HG02610 (cell line): ENCODE measurements around the gene JARID2.

Experiments used
- ATAC-seq: cut with Tn5 transposase; IDR thresholded peaks from one replicate; pipeline ENCODE4 v1.9.1; 2021; ENCODE audit warnings: mild to moderate bottlenecking, moderate library complexity; ENCODE audit not compliant: unreplicated experiment

The JARID2 gene

GRCh38 chr6:15368873-15369272 lies 123.0 kb downstream of the JARID2 start:
- ATAC-seq: no peak

- no peak for ATAC-seq
Measured at GRCh38 chr6:15369838-15370237, 124.0 kb downstream of the JARID2 start.

- no peak for ATAC-seq
Measured at GRCh38 chr6:15370733-15371671, 125.1 kb downstream of the JARID2 start.

- ATAC-seq: no peak
Measured at GRCh38 chr6:15372932-15373331, 127.1 kb downstream of the JARID2 start.

- ATAC-seq: no peak
Measured at GRCh38 chr6:15374119-15374518, 128.2 kb downstream of the JARID2 start.

GRCh38 chr6:15375018-15375417 lies 129.1 kb downstream of the JARID2 start:
- no peak for ATAC-seq

- no peak for ATAC-seq
Measured at GRCh38 chr6:15375638-15376290, 129.9 kb downstream of the JARID2 start.

- ATAC-seq: no peak
Measured at GRCh38 chr6:15376900-15377487, 131.1 kb downstream of the JARID2 start.

GRCh38 chr6:15378272-15378671 lies 132.4 kb downstream of the JARID2 start:
- no peak for ATAC-seq

- ATAC-seq: no peak
Measured at GRCh38 chr6:15378866-15379265, 133.0 kb downstream of the JARID2 start.

GRCh38 chr6:15380351-15380750 lies 134.5 kb downstream of the JARID2 start:
- no peak for ATAC-seq

- ATAC-seq: no peak
Measured at GRCh38 chr6:15382089-15382488, 136.2 kb downstream of the JARID2 start.

GRCh38 chr6:15382712-15383111 lies 136.8 kb downstream of the JARID2 start:
- no peak for ATAC-seq

- no peak for ATAC-seq
Measured at GRCh38 chr6:15384901-15385300, 139.0 kb downstream of the JARID2 start.

- no peak for ATAC-seq
Measured at GRCh38 chr6:15385521-15385920, 139.7 kb downstream of the JARID2 start.

- no peak for ATAC-seq
Measured at GRCh38 chr6:15386110-15386755, 140.4 kb downstream of the JARID2 start.

GRCh38 chr6:15386756-15387112 lies 140.9 kb downstream of the JARID2 start:
- no peak for ATAC-seq

GRCh38 chr6:15387118-15387517 lies 141.2 kb downstream of the JARID2 start:
- peak; percentile 65 for ATAC-seq

GRCh38 chr6:15389084-15389764 lies 143.4 kb downstream of the JARID2 start:
- no peak for ATAC-seq

- no peak for ATAC-seq
Measured at GRCh38 chr6:15389765-15390723, 144.2 kb downstream of the JARID2 start.
